ENCODE results near the gene TGFB2.

Gene TGFB2

GRCh38 chr1:218444588-218444987, 99.5 kb downstream of the TGFB2 start:
- TF ChIP-seq Cebpa-rat (IDR thresholded peaks at IDR 0.05) = no peak
- Histone ChIP-seq H3K9me3 (no peaks in the 10 kb centered on the region), H3K9ac (no peak overlapping the region), H3K27ac (no peak overlapping the region), H3K4me2 (no peak overlapping the region), H4K20me1 (no peaks in the 10 kb centered on the region), H3K36me3 (no peaks in the 10 kb centered on the region), H3K4me1 (no peaks in the 10 kb centered on the region), H3K27me3 (no peaks in the 10 kb centered on the region), H3K4me3 (no peak overlapping the region)

DNA sequence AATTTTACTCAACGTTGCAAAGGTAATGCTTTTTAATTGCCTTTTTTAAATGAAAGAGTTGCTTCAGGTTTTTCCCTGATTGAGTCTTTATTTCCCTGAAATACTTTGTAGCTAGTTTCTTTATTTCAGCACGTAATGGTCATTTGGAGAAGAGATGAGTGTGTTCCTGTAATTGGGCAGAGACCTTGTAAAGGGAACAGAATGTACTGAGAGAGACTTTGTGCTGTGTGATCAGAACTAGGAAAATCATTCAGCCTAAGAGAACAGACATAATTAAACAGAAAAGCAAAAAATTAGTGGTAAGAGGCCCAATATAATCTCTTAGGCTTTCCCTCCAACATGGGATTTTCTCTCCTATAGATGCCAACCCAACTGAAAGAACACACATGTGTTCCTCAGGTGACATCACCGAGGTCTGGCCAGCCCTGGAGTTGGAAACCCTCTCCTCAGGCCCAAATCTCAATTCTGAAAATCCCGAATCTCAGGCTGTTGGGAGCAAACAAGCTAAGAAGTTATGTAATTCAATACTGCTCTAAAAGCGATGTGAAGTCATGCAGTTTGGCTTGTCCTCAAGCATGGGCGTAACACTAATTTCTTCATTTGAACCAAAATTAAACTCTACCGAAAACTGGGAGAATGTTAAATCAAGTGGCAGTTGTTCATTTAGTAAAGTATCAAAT, 102.0 kb downstream of the TGFB2 start:
- Histone ChIP-seq H4K20me1 (no peaks in the 10 kb centered on the region), H3K9me3 (no peaks in the 10 kb centered on the region), H3K36me3 (no peaks in the 10 kb centered on the region), H3K4me1 (no peaks in the 10 kb centered on the region), H3K4me3 (no peak overlapping the region), H3K27ac (no peak overlapping the region), H3K4me2 (no peak overlapping the region), H3K27me3 (no peaks in the 10 kb centered on the region), H3K9ac (no peak overlapping the region)
- TF ChIP-seq Cebpa-rat (IDR thresholded peaks at IDR 0.05) = no peak

DNA sequence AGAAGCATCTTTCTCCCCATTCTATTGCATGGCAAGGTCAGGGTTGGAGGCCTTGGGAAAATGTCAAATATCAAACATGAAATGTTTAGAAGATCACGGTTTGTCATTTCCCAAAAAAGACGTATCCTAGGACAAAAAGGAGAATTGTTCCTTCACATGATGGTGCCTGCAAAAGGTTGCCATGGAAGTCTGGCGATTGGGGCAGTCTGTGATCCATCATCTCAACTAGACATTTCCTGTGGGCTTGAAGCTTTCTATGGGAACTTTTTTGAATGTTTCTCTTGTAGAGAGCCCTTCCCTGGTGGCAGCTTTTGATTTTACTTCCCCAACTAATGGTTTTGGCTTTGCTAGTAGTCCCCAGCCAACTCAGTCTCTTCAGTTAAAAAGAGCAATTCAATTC, 106.3 kb downstream of the TGFB2 start:
- Histone ChIP-seq H3K9ac (no peak overlapping the region), H4K20me1 (no peaks in the 10 kb centered on the region), H3K4me2 (no peak overlapping the region), H3K27ac (no peak overlapping the region), H3K27me3 (no peaks in the 10 kb centered on the region), H3K4me3 (no peak overlapping the region), H3K9me3 (no peaks in the 10 kb centered on the region), H3K4me1 (no peaks in the 10 kb centered on the region), H3K36me3 (no peaks in the 10 kb centered on the region)
- no peak for TF ChIP-seq Cebpa-rat (IDR thresholded peaks at IDR 0.05)

GRCh38 chr1:218454700-218455282, 109.7 kb downstream of the TGFB2 start:
- no peaks in the 10 kb centered on the region for H3K9me3 ChIP-seq
- no peak overlapping the region for H3K27ac ChIP-seq
- no peaks in the 10 kb centered on the region for H4K20me1 ChIP-seq
- H3K4me1 ChIP-seq = no peaks in the 10 kb centered on the region
- no peaks in the 10 kb centered on the region for H3K36me3 ChIP-seq
- no peak overlapping the region for H3K4me2 ChIP-seq
- H3K27me3 ChIP-seq = no peaks in the 10 kb centered on the region
- H3K9ac ChIP-seq = no peak overlapping the region
- H3K4me3 ChIP-seq = no peak overlapping the region
- TF ChIP-seq Cebpa-rat (IDR thresholded peaks at IDR 0.05) = no peak

DNA sequence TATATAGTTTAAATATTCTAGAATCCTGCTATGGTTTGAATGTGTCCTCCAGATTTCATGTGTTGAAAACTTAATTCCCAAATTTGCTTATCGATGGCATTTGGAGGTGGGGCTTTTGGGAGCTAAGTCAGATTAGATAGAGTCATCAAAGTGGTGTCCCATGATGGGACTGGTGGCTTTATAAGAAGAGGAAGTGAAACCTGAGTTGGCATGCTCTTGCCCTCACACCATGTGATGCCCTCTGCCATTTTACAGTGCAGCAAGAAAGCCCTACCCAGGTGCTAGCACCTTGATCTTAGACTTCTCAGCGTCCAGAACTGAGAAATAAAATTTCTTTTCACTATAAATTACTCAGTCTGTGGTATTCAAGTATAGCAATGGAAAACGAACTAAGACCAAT, 111.3 kb downstream of the TGFB2 start:
- no peaks in the 10 kb centered on the region for H3K4me1 ChIP-seq
- no peak overlapping the region for H3K4me3 ChIP-seq
- H3K27ac ChIP-seq = no peak overlapping the region
- H3K36me3 ChIP-seq = no peaks in the 10 kb centered on the region
- no peaks in the 10 kb centered on the region for H4K20me1 ChIP-seq
- no peaks in the 10 kb centered on the region for H3K9me3 ChIP-seq
- no peak overlapping the region for H3K4me2 ChIP-seq
- no peak overlapping the region for H3K9ac ChIP-seq
- no peaks in the 10 kb centered on the region for H3K27me3 ChIP-seq
- TF ChIP-seq Cebpa-rat (IDR thresholded peaks at IDR 0.05) = no peak

DNA sequence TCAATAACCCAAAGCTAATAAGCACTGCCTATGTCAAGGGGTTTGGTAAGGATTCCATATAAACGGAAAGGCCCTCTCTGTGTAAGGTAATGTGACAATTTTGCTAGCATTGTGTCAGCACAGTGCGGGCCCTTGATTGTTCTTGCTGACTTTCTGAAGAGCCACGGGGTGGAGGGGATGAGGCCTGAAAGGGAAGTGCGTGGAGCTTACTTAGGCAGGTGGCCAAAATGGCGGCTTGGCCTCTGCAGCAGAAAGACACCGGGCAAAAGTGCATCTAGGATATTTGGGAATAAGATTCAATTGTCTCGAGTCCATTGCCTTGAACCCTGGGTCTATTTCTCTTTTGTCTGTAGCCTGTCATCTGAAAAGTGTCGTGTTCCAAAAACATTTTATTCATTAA, 114.3 kb downstream of the TGFB2 start:
- TF ChIP-seq Cebpa-rat (IDR thresholded peaks at IDR 0.05) = no peak

GRCh38 chr1:218459878-218460711, 115.0 kb downstream of the TGFB2 start:
- H3K27ac ChIP-seq = no peak overlapping the region
- no peaks in the 10 kb centered on the region for H3K9me3 ChIP-seq
- no peaks in the 10 kb centered on the region for H3K27me3 ChIP-seq
- H3K9ac ChIP-seq = no peak overlapping the region
- H3K36me3 ChIP-seq = no peaks in the 10 kb centered on the region
- H4K20me1 ChIP-seq = no peaks in the 10 kb centered on the region
- H3K4me1 ChIP-seq = no peaks in the 10 kb centered on the region
- no peak overlapping the region for H3K4me2 ChIP-seq
- TF ChIP-seq Cebpa-rat (IDR thresholded peaks at IDR 0.05) = no peak
- no peak overlapping the region for H3K4me3 ChIP-seq

More for the DNA sequence above, 114.3 kb downstream of the TGFB2 start:
- no peaks in the 10 kb centered on the region for H3K4me1 ChIP-seq
- H3K4me2 ChIP-seq = no peak overlapping the region
- H4K20me1 ChIP-seq = no peaks in the 10 kb centered on the region
- H3K9me3 ChIP-seq = no peaks in the 10 kb centered on the region
- no peaks in the 10 kb centered on the region for H3K36me3 ChIP-seq
- no peaks in the 10 kb centered on the region for H3K27me3 ChIP-seq
- H3K9ac ChIP-seq = no peak overlapping the region
- H3K27ac ChIP-seq = no peak overlapping the region
- H3K4me3 ChIP-seq = no peak overlapping the region

DNA sequence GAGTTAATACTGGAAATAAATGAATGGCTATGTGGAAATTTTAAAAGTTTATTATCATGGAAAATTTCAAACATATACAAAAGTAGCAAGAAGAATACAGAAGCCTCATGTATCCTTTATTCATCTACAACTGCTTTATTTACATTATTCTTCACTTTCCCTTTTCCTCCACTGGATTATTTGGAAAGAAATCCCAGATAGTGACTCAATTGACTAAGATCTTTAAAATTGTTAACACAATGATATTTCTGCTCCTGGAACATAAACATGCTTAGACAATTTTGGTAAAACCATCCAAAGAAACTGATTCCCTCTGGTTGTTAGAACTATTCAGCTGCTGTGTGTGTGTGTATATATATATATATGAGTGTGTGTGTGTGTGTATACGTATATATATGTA, 116.2 kb downstream of the TGFB2 start:
- H3K4me3 ChIP-seq = no peak overlapping the region
- no peak overlapping the region for H3K9ac ChIP-seq
- TF ChIP-seq Cebpa-rat (IDR thresholded peaks at IDR 0.05) = no peak
- no peaks in the 10 kb centered on the region for H4K20me1 ChIP-seq
- no peaks in the 10 kb centered on the region for H3K36me3 ChIP-seq
- no peak overlapping the region for H3K4me2 ChIP-seq
- H3K9me3 ChIP-seq = no peaks in the 10 kb centered on the region
- no peaks in the 10 kb centered on the region for H3K27me3 ChIP-seq
- H3K4me1 ChIP-seq = no peaks in the 10 kb centered on the region
- H3K27ac ChIP-seq = no peak overlapping the region

DNA sequence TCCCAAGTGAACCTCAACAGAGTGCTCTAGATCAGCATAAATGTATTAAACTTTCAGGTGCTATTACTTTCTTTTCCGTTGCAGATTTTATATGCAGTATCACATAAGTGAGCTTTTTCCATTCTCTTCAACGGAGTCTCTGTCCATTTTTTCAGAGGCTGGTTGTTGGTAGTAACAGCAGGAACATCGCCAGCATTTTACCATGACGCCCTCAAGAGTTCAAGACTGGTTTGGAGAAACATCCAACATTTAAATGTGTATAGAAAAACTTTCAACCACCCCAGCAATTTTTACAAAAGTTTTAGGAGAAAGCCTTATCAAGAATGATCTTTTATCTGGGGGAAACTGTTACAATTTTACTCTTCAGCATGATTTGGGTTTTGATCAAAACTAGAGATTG, 117.0 kb downstream of the TGFB2 start:
- no peaks in the 10 kb centered on the region for H4K20me1 ChIP-seq
- no peaks in the 10 kb centered on the region for H3K36me3 ChIP-seq
- H3K9me3 ChIP-seq = no peaks in the 10 kb centered on the region
- H3K9ac ChIP-seq = no peak overlapping the region
- no peak for TF ChIP-seq Cebpa-rat (IDR thresholded peaks at IDR 0.05)
- no peak overlapping the region for H3K4me3 ChIP-seq
- no peaks in the 10 kb centered on the region for H3K4me1 ChIP-seq
- H3K4me2 ChIP-seq = no peak overlapping the region
- H3K27me3 ChIP-seq = no peaks in the 10 kb centered on the region
- H3K27ac ChIP-seq = no peak overlapping the region

DNA sequence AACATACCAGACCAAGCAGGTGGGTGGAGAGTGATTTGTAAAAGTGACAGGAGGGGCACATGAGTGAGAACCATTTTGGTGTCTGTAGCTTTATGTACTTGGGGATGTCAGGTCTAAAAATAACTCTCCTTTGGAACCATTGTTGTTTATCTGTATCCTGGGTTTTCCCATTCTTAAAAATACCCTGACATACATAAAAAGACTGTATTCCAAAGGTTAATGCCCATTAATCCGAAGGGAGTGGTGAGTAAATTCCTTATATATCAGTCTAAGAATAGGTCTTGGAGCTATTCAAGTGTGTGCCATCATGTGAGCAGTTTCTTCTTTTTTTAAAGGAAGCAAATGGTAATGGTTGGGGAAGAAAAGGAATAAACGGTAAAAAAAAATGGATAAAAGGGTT, 117.5 kb downstream of the TGFB2 start:
- H3K4me2 ChIP-seq = no peak overlapping the region
- no peaks in the 10 kb centered on the region for H3K9me3 ChIP-seq
- H3K9ac ChIP-seq = no peak overlapping the region
- no peaks in the 10 kb centered on the region for H3K27me3 ChIP-seq
- TF ChIP-seq Cebpa-rat (IDR thresholded peaks at IDR 0.05) = no peak
- H3K4me1 ChIP-seq = no peaks in the 10 kb centered on the region
- no peak overlapping the region for H3K27ac ChIP-seq
- H3K4me3 ChIP-seq = no peak overlapping the region
- H3K36me3 ChIP-seq = no peaks in the 10 kb centered on the region
- H4K20me1 ChIP-seq = no peaks in the 10 kb centered on the region

Measured in BLaER1 (cell line).